HG03558 (cell line): ENCODE data around the gene MTRR.

Source experiments
- ATAC-seq: cut with Tn5 transposase; IDR thresholded peaks from one replicate; pipeline ENCODE4 v1.9.1; 2021; ENCODE audit warnings: moderate number of reproducible peaks; ENCODE audit not compliant: unreplicated experiment; ENCODE audit errors: extremely low read depth

Gene MTRR

GRCh38 chr5:7941692-7942091, 72.7 kb downstream of the MTRR start:
- ATAC-seq = no peak

GRCh38 chr5:7947301-7947700, 78.4 kb downstream of the MTRR start:
- ATAC-seq = no peak
